ENCODE data around the gene DISP3.

DISP3 gene

GRCh38 chr1:11566042-11566850 is 87.3 kb downstream of the DISP3 start:
- Histone ChIP-seq H3K4me3 (ENCODE audit: low read length) (no peak overlapping the region), H3K4me1 (ENCODE audit: control insufficient read depth, insufficient read depth, low read length) (no peaks in the 10 kb centered on the region), H3K36me3 (ENCODE audit: control insufficient read depth, insufficient read depth, low read length, severe bottlenecking) (no peaks in the 10 kb centered on the region), H3K27me3 (replicated peaks; ENCODE audit: control insufficient read depth, insufficient read depth, low read length) (peaks cover 68% of the 10 kb centered on the region), H3K9me3 (ENCODE audit: control insufficient read depth, low read length) (peaks cover 3% of the 10 kb centered on the region), H3K9ac (ENCODE audit: low read length) (no peak overlapping the region)
- DNase-seq (ENCODE audit: low read depth) = no peak

DNA sequence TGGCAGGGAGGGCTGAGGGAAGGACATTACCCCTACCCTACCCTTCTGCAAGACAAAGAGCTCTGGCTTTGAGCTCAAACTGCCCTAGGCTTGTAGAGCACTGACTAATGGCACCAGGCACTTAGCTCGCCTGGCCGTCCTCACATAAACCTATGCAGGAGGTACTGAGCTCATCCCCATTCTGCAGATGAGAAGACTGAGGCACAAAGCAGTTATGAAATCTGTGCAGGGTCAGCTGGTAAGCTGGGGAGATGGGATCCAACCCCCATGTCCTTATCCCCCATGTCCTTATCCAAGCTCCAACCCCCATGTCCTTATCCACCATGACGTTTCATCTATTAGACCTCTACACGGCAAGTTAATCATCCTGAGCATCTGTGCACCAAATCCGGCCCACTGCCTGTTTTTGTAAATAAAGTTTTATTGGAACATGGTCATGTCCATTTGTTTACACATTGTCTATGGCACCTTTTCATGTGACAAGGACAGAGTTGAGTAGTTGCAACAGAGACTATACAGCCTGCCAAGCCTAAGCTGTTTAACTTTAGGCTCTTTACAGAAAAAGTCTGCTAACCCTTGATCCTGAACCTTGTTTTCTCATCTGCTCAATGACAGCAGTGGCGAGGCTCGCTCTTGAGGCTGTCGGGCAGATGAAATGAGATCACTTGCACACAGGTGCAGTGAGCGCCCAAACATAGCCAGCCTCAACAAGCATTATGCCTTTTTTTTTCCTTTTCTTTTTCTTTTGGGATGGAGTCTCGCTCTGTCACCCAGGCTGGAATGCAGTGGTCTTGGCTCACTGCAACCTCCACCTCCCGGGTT is 88.5 kb downstream of the DISP3 start:
- H3K27me3 ChIP-seq (replicated peaks; ENCODE audit: control insufficient read depth, insufficient read depth, low read length) = peaks cover 70% of the 10 kb centered on the region
- no peak overlapping the region for H3K4me3 ChIP-seq (ENCODE audit: low read length)
- DNase-seq (ENCODE audit: low read depth) = no peak
- H3K9me3 ChIP-seq (ENCODE audit: control insufficient read depth, low read length) = peaks cover 3% of the 10 kb centered on the region
- H3K9ac ChIP-seq (ENCODE audit: low read length) = no peak overlapping the region
- no peaks in the 10 kb centered on the region for H3K4me1 ChIP-seq (ENCODE audit: control insufficient read depth, insufficient read depth, low read length)
- H3K36me3 ChIP-seq (ENCODE audit: control insufficient read depth, insufficient read depth, low read length, severe bottlenecking) = no peaks in the 10 kb centered on the region

GRCh38 chr1:11568687-11569086 is 89.7 kb downstream of the DISP3 start:
- Histone ChIP-seq H3K9me3 (ENCODE audit: control insufficient read depth, low read length) (peaks cover 3% of the 10 kb centered on the region), H3K9ac (ENCODE audit: low read length) (no peak overlapping the region), H3K27me3 (replicated peaks; ENCODE audit: control insufficient read depth, insufficient read depth, low read length) (peaks cover 66% of the 10 kb centered on the region), H3K36me3 (ENCODE audit: control insufficient read depth, insufficient read depth, low read length, severe bottlenecking) (no peaks in the 10 kb centered on the region), H3K4me3 (ENCODE audit: low read length) (no peak overlapping the region), H3K4me1 (ENCODE audit: control insufficient read depth, insufficient read depth, low read length) (no peaks in the 10 kb centered on the region)
- DNase-seq (ENCODE audit: low read depth) = no peak

- H3K36me3 ChIP-seq (ENCODE audit: control insufficient read depth, insufficient read depth, low read length, severe bottlenecking) = no peaks in the 10 kb centered on the region
- H3K27me3 ChIP-seq (replicated peaks; ENCODE audit: control insufficient read depth, insufficient read depth, low read length) = peaks cover 70% of the 10 kb centered on the region
- no peaks in the 10 kb centered on the region for H3K4me1 ChIP-seq (ENCODE audit: control insufficient read depth, insufficient read depth, low read length)
- DNase-seq (ENCODE audit: low read depth) = no peak
- H3K9me3 ChIP-seq (ENCODE audit: control insufficient read depth, low read length) = peaks cover 3% of the 10 kb centered on the region
- no peak overlapping the region for H3K9ac ChIP-seq (ENCODE audit: low read length)
- no peak overlapping the region for H3K4me3 ChIP-seq (ENCODE audit: low read length)
These were observed 90.6 kb downstream of the DISP3 start for GRCh38 chr1:11569551-11569950.

GRCh38 chr1:11569954-11570353 is 91.0 kb downstream of the DISP3 start:
- Histone ChIP-seq H3K4me1 (ENCODE audit: control insufficient read depth, insufficient read depth, low read length) (no peaks in the 10 kb centered on the region), H3K9ac (ENCODE audit: low read length) (no peak overlapping the region), H3K36me3 (ENCODE audit: control insufficient read depth, insufficient read depth, low read length, severe bottlenecking) (no peaks in the 10 kb centered on the region), H3K4me3 (ENCODE audit: low read length) (no peak overlapping the region), H3K27me3 (replicated peaks; ENCODE audit: control insufficient read depth, insufficient read depth, low read length) (peaks cover 70% of the 10 kb centered on the region), H3K9me3 (ENCODE audit: control insufficient read depth, low read length) (peaks cover 3% of the 10 kb centered on the region)
- DNase-seq (ENCODE audit: low read depth) = no peak

GRCh38 chr1:11570821-11571380 is 91.9 kb downstream of the DISP3 start:
- Histone ChIP-seq H3K4me1 (ENCODE audit: control insufficient read depth, insufficient read depth, low read length) (no peaks in the 10 kb centered on the region), H3K4me3 (ENCODE audit: low read length) (no peak overlapping the region), H3K27me3 (replicated peaks; ENCODE audit: control insufficient read depth, insufficient read depth, low read length) (peaks cover 61% of the 10 kb centered on the region), H3K9me3 (ENCODE audit: control insufficient read depth, low read length) (peaks cover 3% of the 10 kb centered on the region), H3K9ac (ENCODE audit: low read length) (no peak overlapping the region), H3K36me3 (ENCODE audit: control insufficient read depth, insufficient read depth, low read length, severe bottlenecking) (no peaks in the 10 kb centered on the region)
- no peak for DNase-seq (ENCODE audit: low read depth)

GRCh38 chr1:11571906-11572616 is 93.1 kb downstream of the DISP3 start:
- Histone ChIP-seq H3K27me3 (replicated peaks; ENCODE audit: control insufficient read depth, insufficient read depth, low read length) (peaks cover 55% of the 10 kb centered on the region), H3K36me3 (ENCODE audit: control insufficient read depth, insufficient read depth, low read length, severe bottlenecking) (no peaks in the 10 kb centered on the region), H3K4me3 (ENCODE audit: low read length) (no peak overlapping the region), H3K9ac (ENCODE audit: low read length) (no peak overlapping the region), H3K4me1 (ENCODE audit: control insufficient read depth, insufficient read depth, low read length) (no peaks in the 10 kb centered on the region), H3K9me3 (ENCODE audit: control insufficient read depth, low read length) (peaks cover 3% of the 10 kb centered on the region)
- no peak for DNase-seq (ENCODE audit: low read depth)

DNA sequence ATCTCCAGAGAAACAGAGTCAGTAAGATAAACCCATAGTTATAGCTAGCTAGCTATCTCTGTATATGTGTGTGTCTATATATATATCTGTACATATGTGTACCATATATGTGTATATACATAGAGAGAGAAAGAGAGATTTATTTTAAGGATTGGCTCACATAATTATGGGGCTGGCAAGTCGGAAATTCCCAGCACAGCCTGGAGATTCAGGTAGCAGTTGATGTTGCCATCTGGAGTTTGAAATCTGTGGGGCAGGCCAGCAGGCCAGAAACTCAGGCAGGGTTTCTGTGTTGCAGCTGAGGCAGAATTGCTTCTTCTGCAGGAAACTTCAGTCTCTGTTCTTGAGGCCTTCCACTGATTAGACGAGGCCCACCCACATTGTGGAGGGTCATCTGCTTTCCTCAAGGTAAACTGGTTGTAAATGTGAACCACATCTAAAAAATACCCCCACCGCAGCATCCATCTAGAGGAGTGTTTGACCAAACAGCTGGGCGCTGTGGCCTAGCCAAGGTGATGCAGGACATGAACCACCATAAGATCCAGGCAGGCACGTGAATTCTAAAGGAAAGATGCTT is 94.2 kb downstream of the DISP3 start:
- Histone ChIP-seq H3K4me1 (ENCODE audit: control insufficient read depth, insufficient read depth, low read length) (no peaks in the 10 kb centered on the region), H3K27me3 (replicated peaks; ENCODE audit: control insufficient read depth, insufficient read depth, low read length) (peaks cover 59% of the 10 kb centered on the region), H3K36me3 (ENCODE audit: control insufficient read depth, insufficient read depth, low read length, severe bottlenecking) (no peaks in the 10 kb centered on the region), H3K9ac (ENCODE audit: low read length) (no peak overlapping the region), H3K4me3 (ENCODE audit: low read length) (no peak overlapping the region), H3K9me3 (ENCODE audit: control insufficient read depth, low read length) (no peaks in the 10 kb centered on the region)
- no peak for DNase-seq (ENCODE audit: low read depth)

DNA sequence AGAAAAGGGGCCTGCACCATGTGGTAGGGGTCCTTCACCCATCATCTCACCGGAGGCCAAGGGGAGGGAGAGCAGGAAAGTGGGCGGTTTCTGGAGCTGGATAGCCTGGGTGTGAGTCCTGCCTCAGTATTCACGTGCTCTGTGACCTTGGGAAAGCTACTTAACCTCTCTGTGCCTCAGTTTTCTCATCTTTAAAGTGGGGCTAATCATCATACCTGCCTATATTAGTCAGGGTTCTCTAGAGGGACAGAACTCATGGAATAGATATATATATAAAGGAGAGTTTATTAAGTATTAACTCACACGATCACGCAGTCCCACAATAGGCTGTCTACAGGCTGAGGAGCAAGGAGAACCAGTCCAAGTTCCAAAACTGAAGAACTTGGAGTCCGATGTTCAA is 96.6 kb downstream of the DISP3 start:
- Histone ChIP-seq H3K9me3 (ENCODE audit: control insufficient read depth, low read length) (no peaks in the 10 kb centered on the region), H3K9ac (ENCODE audit: low read length) (no peak overlapping the region), H3K27me3 (replicated peaks; ENCODE audit: control insufficient read depth, insufficient read depth, low read length) (peaks cover 53% of the 10 kb centered on the region), H3K4me3 (ENCODE audit: low read length) (no peak overlapping the region), H3K4me1 (ENCODE audit: control insufficient read depth, insufficient read depth, low read length) (no peaks in the 10 kb centered on the region), H3K36me3 (ENCODE audit: control insufficient read depth, insufficient read depth, low read length, severe bottlenecking) (no peaks in the 10 kb centered on the region)
- DNase-seq (ENCODE audit: low read depth) = no peak

DNA sequence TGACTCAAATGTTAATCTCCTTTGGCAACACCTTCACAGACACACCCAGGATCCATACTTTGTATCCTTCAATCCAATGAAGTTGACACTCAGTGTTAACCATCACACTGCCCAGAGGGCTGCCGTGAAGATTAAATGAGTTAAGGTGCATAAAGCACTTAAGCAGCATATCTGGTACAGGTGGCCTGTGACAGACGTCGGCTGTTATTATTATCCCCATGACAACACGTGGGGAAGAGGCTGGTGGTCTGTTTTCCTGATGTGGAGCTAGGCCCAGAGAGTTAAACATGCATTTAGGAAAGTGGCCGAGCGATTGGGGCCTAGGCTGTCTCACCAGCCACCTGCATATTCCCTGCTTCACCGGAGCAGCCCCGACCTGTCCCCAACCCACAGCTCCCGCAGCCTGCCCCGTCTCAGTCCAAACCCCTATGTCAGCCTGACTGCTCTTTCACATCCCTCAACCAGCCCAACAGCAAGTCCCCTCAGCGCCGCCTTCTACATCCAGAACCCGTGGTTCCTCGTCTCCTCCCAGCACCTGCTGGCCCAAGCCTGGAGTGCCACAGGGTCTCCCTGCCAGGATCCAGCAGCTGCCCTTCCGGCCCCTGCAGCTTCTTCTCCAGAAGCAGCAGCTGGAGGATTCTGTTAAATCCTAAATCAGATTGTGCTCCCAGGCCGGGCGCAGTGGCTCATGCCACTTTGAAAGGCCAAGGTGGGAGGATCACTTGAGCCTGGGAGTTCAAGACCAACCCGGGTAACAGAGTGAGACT is 97.3 kb downstream of the DISP3 start:
- Histone ChIP-seq H3K27me3 (replicated peaks; ENCODE audit: control insufficient read depth, insufficient read depth, low read length) (peaks cover 53% of the 10 kb centered on the region), H3K9ac (ENCODE audit: low read length) (no peak overlapping the region), H3K4me3 (ENCODE audit: low read length) (no peak overlapping the region)

More for the DNA sequence above, 97.3 kb downstream of the DISP3 start:
- Histone ChIP-seq H3K36me3 (ENCODE audit: control insufficient read depth, insufficient read depth, low read length, severe bottlenecking) (no peaks in the 10 kb centered on the region), H3K9me3 (ENCODE audit: control insufficient read depth, low read length) (no peaks in the 10 kb centered on the region), H3K4me1 (ENCODE audit: control insufficient read depth, insufficient read depth, low read length) (no peaks in the 10 kb centered on the region)
- DNase-seq (ENCODE audit: low read depth) = no peak

Measured in adipocyte (in vitro differentiated cells).